Esophagus muscularis mucosa (tissue), 3 donors: Measurements from ENCODE around the gene TMEM17.

Source experiments
- CTCF ChIP-seq, 3 experiments: fragments of 200-600 bp in 2 of 3; fragments of 450-650 bp in 1 of 3; sonication (generic) in 2 of 3; IDR thresholded peaks; one replicate each; pipeline ENCODE4 v1.5.1; 2017 to 2019; ENCODE audit warnings: antibody characterized with exemption in 3 of 3, mild to moderate bottlenecking in 2 of 3, moderate library complexity in 1 of 3
- POLR2A ChIP-seq: fragments of 450-650 bp; IDR thresholded peaks from one replicate; pipeline ENCODE4 v1.6.1; 2017; ENCODE audit warnings: antibody characterized with exemption, moderate library complexity, mild to moderate bottlenecking, low read depth

- no peak for TF ChIP-seq CTCF (IDR thresholded peaks at IDR 0.05)
- TF ChIP-seq POLR2A, result no peak
These were observed 23.2 kb downstream of the TMEM17 start for GRCh38 chr2:62482558-62483352.
